ENCODE measurements around the gene ARHGAP42.

The ARHGAP42 gene

GRCh38 chr11:100793525-100793924, 106.4 kb downstream of the ARHGAP42 start:
- Histone ChIP-seq H3K4me1 (ENCODE audit: control insufficient read depth, insufficient read depth, low read length, unreplicated experiment) (no peaks in the 10 kb centered on the region), H3K27me3 (ENCODE audit: insufficient read depth, low read length) (no peaks in the 10 kb centered on the region), H2AFZ (ENCODE audit: low read length, unreplicated experiment) (no peak overlapping the region), H3K36me3 (ENCODE audit: insufficient read depth, low read length) (no peaks in the 10 kb centered on the region), H3K79me2 (ENCODE audit: control insufficient read depth, insufficient read depth, low read length, unreplicated experiment) (no peaks in the 10 kb centered on the region), H3K4me3 (ENCODE audit: low read depth, low read length) (no peak overlapping the region), H3K27ac (ENCODE audit: low read depth, low read length) (no peak overlapping the region)

- H3K4me1 ChIP-seq (ENCODE audit: control insufficient read depth, insufficient read depth, low read length, unreplicated experiment): no peaks in the 10 kb centered on the region
- H3K4me3 ChIP-seq (ENCODE audit: low read depth, low read length): no peak overlapping the region
- H3K27me3 ChIP-seq (ENCODE audit: insufficient read depth, low read length): no peaks in the 10 kb centered on the region
- no peak overlapping the region for H2AFZ ChIP-seq (ENCODE audit: low read length, unreplicated experiment)
- H3K79me2 ChIP-seq (ENCODE audit: control insufficient read depth, insufficient read depth, low read length, unreplicated experiment): no peaks in the 10 kb centered on the region
- no peak overlapping the region for H3K27ac ChIP-seq (ENCODE audit: low read depth, low read length)
- H3K36me3 ChIP-seq (ENCODE audit: insufficient read depth, low read length): no peaks in the 10 kb centered on the region
Measured at GRCh38 chr11:100794446-100794845, 107.4 kb downstream of the ARHGAP42 start.

- H2AFZ ChIP-seq (ENCODE audit: low read length, unreplicated experiment): no peak overlapping the region
- H3K27ac ChIP-seq (ENCODE audit: low read depth, low read length): no peak overlapping the region
- no peaks in the 10 kb centered on the region for H3K79me2 ChIP-seq (ENCODE audit: control insufficient read depth, insufficient read depth, low read length, unreplicated experiment)
- no peaks in the 10 kb centered on the region for H3K27me3 ChIP-seq (ENCODE audit: insufficient read depth, low read length)
- H3K4me3 ChIP-seq (ENCODE audit: low read depth, low read length): no peak overlapping the region
- H3K36me3 ChIP-seq (ENCODE audit: insufficient read depth, low read length): no peaks in the 10 kb centered on the region
- no peaks in the 10 kb centered on the region for H3K4me1 ChIP-seq (ENCODE audit: control insufficient read depth, insufficient read depth, low read length, unreplicated experiment)
Measured at GRCh38 chr11:100799445-100799844, 112.4 kb downstream of the ARHGAP42 start.

- no peak overlapping the region for H2AFZ ChIP-seq (ENCODE audit: low read length, unreplicated experiment)
- no peak overlapping the region for H3K27ac ChIP-seq (ENCODE audit: low read depth, low read length)
- H3K36me3 ChIP-seq (ENCODE audit: insufficient read depth, low read length): no peaks in the 10 kb centered on the region
- H3K4me3 ChIP-seq (ENCODE audit: low read depth, low read length): no peak overlapping the region
- no peaks in the 10 kb centered on the region for H3K79me2 ChIP-seq (ENCODE audit: control insufficient read depth, insufficient read depth, low read length, unreplicated experiment)
- H3K27me3 ChIP-seq (ENCODE audit: insufficient read depth, low read length): no peaks in the 10 kb centered on the region
- H3K4me1 ChIP-seq (ENCODE audit: control insufficient read depth, insufficient read depth, low read length, unreplicated experiment): no peaks in the 10 kb centered on the region
Measured at GRCh38 chr11:100800202-100800601, 113.1 kb downstream of the ARHGAP42 start.

GRCh38 chr11:100801225-100801999, 114.3 kb downstream of the ARHGAP42 start:
- Histone ChIP-seq H2AFZ (ENCODE audit: low read length, unreplicated experiment) (no peak overlapping the region), H3K79me2 (ENCODE audit: control insufficient read depth, insufficient read depth, low read length, unreplicated experiment) (no peaks in the 10 kb centered on the region), H3K36me3 (ENCODE audit: insufficient read depth, low read length) (no peaks in the 10 kb centered on the region), H3K27ac (ENCODE audit: low read depth, low read length) (no peak overlapping the region), H3K4me3 (ENCODE audit: low read depth, low read length) (no peak overlapping the region), H3K27me3 (ENCODE audit: insufficient read depth, low read length) (no peaks in the 10 kb centered on the region), H3K4me1 (ENCODE audit: control insufficient read depth, insufficient read depth, low read length, unreplicated experiment) (peaks cover 5% of the 10 kb centered on the region)

- Histone ChIP-seq H3K36me3 (ENCODE audit: insufficient read depth, low read length) (no peaks in the 10 kb centered on the region), H3K27me3 (ENCODE audit: insufficient read depth, low read length) (no peaks in the 10 kb centered on the region), H2AFZ (ENCODE audit: low read length, unreplicated experiment) (no peak overlapping the region), H3K4me3 (ENCODE audit: low read depth, low read length) (no peak overlapping the region), H3K79me2 (ENCODE audit: control insufficient read depth, insufficient read depth, low read length, unreplicated experiment) (no peaks in the 10 kb centered on the region), H3K27ac (ENCODE audit: low read depth, low read length) (no peak overlapping the region), H3K4me1 (ENCODE audit: control insufficient read depth, insufficient read depth, low read length, unreplicated experiment) (peaks cover 25% of the 10 kb centered on the region)
Measured at GRCh38 chr11:100805506-100806199, 118.6 kb downstream of the ARHGAP42 start.

GRCh38 chr11:100806296-100806695, 119.2 kb downstream of the ARHGAP42 start:
- H3K79me2 ChIP-seq (ENCODE audit: control insufficient read depth, insufficient read depth, low read length, unreplicated experiment): no peaks in the 10 kb centered on the region
- H3K36me3 ChIP-seq (ENCODE audit: insufficient read depth, low read length): no peaks in the 10 kb centered on the region
- no peaks in the 10 kb centered on the region for H3K27me3 ChIP-seq (ENCODE audit: insufficient read depth, low read length)
- no peak overlapping the region for H3K4me3 ChIP-seq (ENCODE audit: low read depth, low read length)
- H2AFZ ChIP-seq (ENCODE audit: low read length, unreplicated experiment): no peak overlapping the region
- H3K27ac ChIP-seq (ENCODE audit: low read depth, low read length): no peak overlapping the region
- H3K4me1 ChIP-seq (ENCODE audit: control insufficient read depth, insufficient read depth, low read length, unreplicated experiment): peaks cover 25% of the 10 kb centered on the region

- H3K27ac ChIP-seq (ENCODE audit: low read depth, low read length): peak overlapping the region; percentile 89
- H3K79me2 ChIP-seq (ENCODE audit: control insufficient read depth, insufficient read depth, low read length, unreplicated experiment): no peaks in the 10 kb centered on the region
- no peaks in the 10 kb centered on the region for H3K36me3 ChIP-seq (ENCODE audit: insufficient read depth, low read length)
- H3K27me3 ChIP-seq (ENCODE audit: insufficient read depth, low read length): no peaks in the 10 kb centered on the region
- H3K4me1 ChIP-seq (ENCODE audit: control insufficient read depth, insufficient read depth, low read length, unreplicated experiment): peaks cover 25% of the 10 kb centered on the region
- peak overlapping the region; percentile 19; the same call in 1 of the 2 replicates for H3K4me3 ChIP-seq (ENCODE audit: low read depth, low read length)
- peak overlapping the region; percentile 19 for H2AFZ ChIP-seq (ENCODE audit: low read length, unreplicated experiment)
Measured at GRCh38 chr11:100808904-100809491, 121.9 kb downstream of the ARHGAP42 start.

GRCh38 chr11:100810146-100810545, 123.1 kb downstream of the ARHGAP42 start:
- Histone ChIP-seq H3K36me3 (ENCODE audit: insufficient read depth, low read length) (no peaks in the 10 kb centered on the region), H3K27ac (ENCODE audit: low read depth, low read length) (peak overlapping the region; percentile 89), H3K27me3 (ENCODE audit: insufficient read depth, low read length) (no peaks in the 10 kb centered on the region)

GRCh38 chr11:100810666-100811065, 123.6 kb downstream of the ARHGAP42 start:
- no peak overlapping the region for H2AFZ ChIP-seq (ENCODE audit: low read length, unreplicated experiment)
- no peaks in the 10 kb centered on the region for H3K36me3 ChIP-seq (ENCODE audit: insufficient read depth, low read length)
- no peaks in the 10 kb centered on the region for H3K27me3 ChIP-seq (ENCODE audit: insufficient read depth, low read length)
- peaks cover 23% of the 10 kb centered on the region for H3K4me1 ChIP-seq (ENCODE audit: control insufficient read depth, insufficient read depth, low read length, unreplicated experiment)
- H3K4me3 ChIP-seq (ENCODE audit: low read depth, low read length): peak overlapping the region; percentile 3; the same call in 1 of the 2 replicates
- peak overlapping the region; percentile 89; the same call in 1 of the 2 replicates for H3K27ac ChIP-seq (ENCODE audit: low read depth, low read length)
- no peaks in the 10 kb centered on the region for H3K79me2 ChIP-seq (ENCODE audit: control insufficient read depth, insufficient read depth, low read length, unreplicated experiment)

More at GRCh38 chr11:100810146-100810545, 123.1 kb downstream of the ARHGAP42 start:
- Histone ChIP-seq H3K4me3 (ENCODE audit: low read depth, low read length) (peak overlapping the region; percentile 3; the same call in 1 of the 2 replicates), H3K79me2 (ENCODE audit: control insufficient read depth, insufficient read depth, low read length, unreplicated experiment) (no peaks in the 10 kb centered on the region), H3K4me1 (ENCODE audit: control insufficient read depth, insufficient read depth, low read length, unreplicated experiment) (peaks cover 25% of the 10 kb centered on the region), H2AFZ (ENCODE audit: low read length, unreplicated experiment) (no peak overlapping the region)

All from ACC112 (cell line).